ENCODE data around the gene EVA1C.
"Not testable (repeated sequence)": the region's sequence is repeated elsewhere in the genome, so short reads cannot be mapped to it uniquely, and the experiment has no call there.

The EVA1C gene

DNA sequence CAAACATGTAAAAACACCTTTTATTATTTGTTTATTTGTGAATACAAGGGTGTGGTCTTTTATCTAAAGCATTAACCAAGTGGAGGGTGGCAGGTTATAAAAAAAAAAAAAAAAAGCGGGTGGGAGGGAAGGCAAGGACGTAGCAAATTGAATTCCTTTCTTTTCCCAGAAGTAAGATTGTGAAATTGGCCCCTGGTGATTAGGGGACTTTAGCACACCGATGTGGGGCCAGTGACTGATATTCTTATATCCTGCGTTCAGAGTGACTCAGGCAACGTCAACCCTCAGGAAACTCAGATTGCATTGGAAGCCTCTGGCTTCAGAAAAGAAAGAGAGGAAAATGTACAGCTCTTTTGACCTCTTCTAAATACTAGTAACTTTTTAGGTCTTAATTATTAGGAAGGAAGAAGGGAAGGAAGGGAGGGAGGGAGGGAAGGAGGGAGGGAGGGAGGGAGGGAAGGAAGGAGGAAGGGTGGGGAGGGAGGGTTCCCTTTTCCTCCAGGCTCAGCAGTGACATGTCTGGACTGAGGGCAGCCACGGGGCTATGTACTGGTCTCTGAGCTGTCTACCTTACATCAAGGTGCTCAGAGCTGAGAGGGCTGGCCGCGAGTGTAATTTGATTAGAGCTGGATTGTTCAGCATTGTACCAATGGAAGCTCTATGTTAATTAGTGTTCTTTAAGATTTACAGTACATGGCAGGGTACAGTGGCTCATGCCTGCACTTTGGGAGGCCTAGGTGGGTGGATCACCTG lies 30.2 kb downstream of the EVA1C start:
- H3K4me2 ChIP-seq (ENCODE audit: low read depth, low read length, poor library complexity, severe bottlenecking), result no peak overlapping the region
- H3K4me1 ChIP-seq (ENCODE audit: insufficient read depth, low read length, poor library complexity, severe bottlenecking), result no peaks in the 10 kb centered on the region
- H3F3A ChIP-seq (ENCODE audit: low read depth), result no peaks in the 10 kb centered on the region
- H4K20me1 ChIP-seq (ENCODE audit: insufficient read depth, low read length, poor library complexity, severe bottlenecking), result no peaks in the 10 kb centered on the region
- no peaks in the 10 kb centered on the region for H3K79me2 ChIP-seq (ENCODE audit: insufficient read depth, low read length)
- no peak overlapping the region for H2AFZ ChIP-seq (ENCODE audit: low read length)
- no peaks in the 10 kb centered on the region for H3K9me2 ChIP-seq (replicated peaks; ENCODE audit: low read depth, low read length)
- no peak overlapping the region for H3K9ac ChIP-seq (ENCODE audit: low read depth, low read length, poor library complexity, severe bottlenecking)
- no peaks in the 10 kb centered on the region for H3K9me3 ChIP-seq (ENCODE audit: insufficient read depth, low read depth, low read length)
- no peaks in the 10 kb centered on the region for H3K27me3 ChIP-seq (ENCODE audit: insufficient read depth, low read length, poor library complexity, severe bottlenecking)
- TF ChIP-seq CTCF (conservative IDR thresholded peaks at IDR 0.05; ENCODE audit: low read length) (no peak), EZH2phosphoT487 (IDR thresholded peaks at IDR 0.05; ENCODE audit: borderline replicate concordance) (no peak)
- H3K36me3 ChIP-seq (ENCODE audit: insufficient read depth, low read length), result no peaks in the 10 kb centered on the region
- H3K4me3 ChIP-seq (ENCODE audit: low read length, poor library complexity, severe bottlenecking), result no peak overlapping the region

DNA sequence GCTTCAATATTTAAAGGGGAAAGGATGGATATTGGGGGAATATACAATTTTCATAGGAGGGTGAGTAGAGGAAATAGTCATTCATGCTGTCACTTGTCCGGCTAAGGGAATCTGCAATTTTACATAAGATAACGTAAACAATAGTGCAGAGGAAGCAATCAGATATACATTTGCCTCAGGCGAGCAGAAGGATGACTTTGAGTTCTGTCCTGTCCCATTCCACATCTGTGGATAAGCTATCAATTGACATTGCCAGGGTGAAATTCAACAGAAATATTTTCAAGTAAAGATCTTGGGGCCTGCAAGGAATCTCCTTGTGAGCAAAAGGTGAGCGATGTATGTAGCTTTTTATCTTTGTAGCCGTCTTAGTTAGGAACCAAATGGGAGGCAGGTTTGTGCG lies 32.6 kb downstream of the EVA1C start:
- Histone ChIP-seq H3K9me3 (ENCODE audit: insufficient read depth, low read depth, low read length) (no peaks in the 10 kb centered on the region), H3K36me3 (ENCODE audit: insufficient read depth, low read length) (no peaks in the 10 kb centered on the region), H3F3A (ENCODE audit: low read depth) (no peaks in the 10 kb centered on the region), H4K20me1 (ENCODE audit: insufficient read depth, low read length, poor library complexity, severe bottlenecking) (no peaks in the 10 kb centered on the region), H3K27me3 (ENCODE audit: insufficient read depth, low read length, poor library complexity, severe bottlenecking) (no peaks in the 10 kb centered on the region), H2AFZ (ENCODE audit: low read length) (no peak overlapping the region), H3K9ac (ENCODE audit: low read depth, low read length, poor library complexity, severe bottlenecking) (no peak overlapping the region), H3K4me2 (ENCODE audit: low read depth, low read length, poor library complexity, severe bottlenecking) (no peak overlapping the region), H3K4me1 (ENCODE audit: insufficient read depth, low read length, poor library complexity, severe bottlenecking) (no peaks in the 10 kb centered on the region), H3K4me3 (ENCODE audit: low read length, poor library complexity, severe bottlenecking) (no peak overlapping the region), H3K79me2 (ENCODE audit: insufficient read depth, low read length) (no peaks in the 10 kb centered on the region), H3K9me2 (replicated peaks; ENCODE audit: low read depth, low read length) (no peaks in the 10 kb centered on the region)
- TF ChIP-seq EZH2phosphoT487 (IDR thresholded peaks at IDR 0.05; ENCODE audit: borderline replicate concordance) (no peak), CTCF (conservative IDR thresholded peaks at IDR 0.05; ENCODE audit: low read length) (no peak)

DNA sequence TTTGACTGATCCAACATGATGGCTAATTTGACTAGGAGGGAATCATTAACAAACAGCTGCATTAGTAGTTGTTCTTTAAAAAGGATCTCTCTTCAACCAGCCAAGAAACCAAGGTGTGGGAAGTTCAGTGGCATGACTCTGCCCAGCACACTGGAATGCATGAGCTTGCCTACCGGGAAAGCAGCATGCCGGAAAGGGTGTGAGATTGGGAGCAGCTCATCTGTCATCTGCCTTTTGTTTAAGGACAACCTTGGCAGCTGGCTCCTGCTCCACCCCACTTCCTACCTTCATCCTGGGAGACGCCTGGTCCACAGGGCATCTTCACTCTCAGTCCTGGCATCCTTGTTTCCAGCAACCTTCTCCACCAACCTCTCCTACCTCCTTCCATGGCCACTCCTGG lies 33.9 kb downstream of the EVA1C start:
- not testable (repeated sequence) for H3K4me3 ChIP-seq (ENCODE audit: low read length, poor library complexity, severe bottlenecking); H2AFZ ChIP-seq (ENCODE audit: low read length); H3K27me3 ChIP-seq (ENCODE audit: insufficient read depth, low read length, poor library complexity, severe bottlenecking); H3K4me2 ChIP-seq (ENCODE audit: low read depth, low read length, poor library complexity, severe bottlenecking); H3K9me2 ChIP-seq (replicated peaks; ENCODE audit: low read depth, low read length); H3K4me1 ChIP-seq (ENCODE audit: insufficient read depth, low read length, poor library complexity, severe bottlenecking); H3F3A ChIP-seq (ENCODE audit: low read depth); H3K9ac ChIP-seq (ENCODE audit: low read depth, low read length, poor library complexity, severe bottlenecking); H3K36me3 ChIP-seq (ENCODE audit: insufficient read depth, low read length); H3K79me2 ChIP-seq (ENCODE audit: insufficient read depth, low read length); H3K9me3 ChIP-seq (ENCODE audit: insufficient read depth, low read depth, low read length); H4K20me1 ChIP-seq (ENCODE audit: insufficient read depth, low read length, poor library complexity, severe bottlenecking)

GRCh38 chr21:32447224-32447623 lies 34.7 kb downstream of the EVA1C start:
- Histone ChIP-seq H3K36me3 (ENCODE audit: insufficient read depth, low read length) (no peaks in the 10 kb centered on the region), H3K4me2 (ENCODE audit: low read depth, low read length, poor library complexity, severe bottlenecking) (no peak overlapping the region), H3K4me3 (ENCODE audit: low read length, poor library complexity, severe bottlenecking) (no peak overlapping the region), H3K4me1 (ENCODE audit: insufficient read depth, low read length, poor library complexity, severe bottlenecking) (no peaks in the 10 kb centered on the region), H4K20me1 (ENCODE audit: insufficient read depth, low read length, poor library complexity, severe bottlenecking) (no peaks in the 10 kb centered on the region), H3F3A (ENCODE audit: low read depth) (no peaks in the 10 kb centered on the region), H3K9me2 (replicated peaks; ENCODE audit: low read depth, low read length) (no peaks in the 10 kb centered on the region), H3K9ac (ENCODE audit: low read depth, low read length, poor library complexity, severe bottlenecking) (no peak overlapping the region), H3K9me3 (ENCODE audit: insufficient read depth, low read depth, low read length) (no peaks in the 10 kb centered on the region), H2AFZ (ENCODE audit: low read length) (no peak overlapping the region), H3K27me3 (ENCODE audit: insufficient read depth, low read length, poor library complexity, severe bottlenecking) (no peaks in the 10 kb centered on the region), H3K79me2 (ENCODE audit: insufficient read depth, low read length) (no peaks in the 10 kb centered on the region)
- TF ChIP-seq CTCF (conservative IDR thresholded peaks at IDR 0.05; ENCODE audit: low read length), result no peak
- no peak for TF ChIP-seq EZH2phosphoT487 (IDR thresholded peaks at IDR 0.05; ENCODE audit: borderline replicate concordance)
